WTC11 (cell line): Measurements from ENCODE around the gene CNDP2. TPM values are rescaled to one million over a fixed set of nuclear protein-coding genes. Genes with fewer than 3 reads are reported as not detected.

ENCODE experiments used
- CREB1 ChIP-seq: sonication (generic); formaldehyde crosslinking; IDR thresholded peaks from 2 replicates; pipeline ENCODE4 v1.8.0; 2023; ENCODE audit warnings: mild to moderate bottlenecking, missing genetic modification reagents
- E2F1 ChIP-seq: sonication (generic); formaldehyde crosslinking; IDR thresholded peaks from 2 replicates; pipeline ENCODE4 v1.8.0; 2022; ENCODE audit warnings: mild to moderate bottlenecking, missing genetic modification reagents
- FOXJ3 ChIP-seq: sonication (generic); formaldehyde crosslinking; IDR thresholded peaks from 2 replicates; pipeline ENCODE4 v1.9.0; 2021; ENCODE audit warnings: missing genetic modification reagents, mild to moderate bottlenecking, borderline replicate concordance
- FOXK1 ChIP-seq: sonication (generic); formaldehyde crosslinking; IDR thresholded peaks from 2 replicates; pipeline ENCODE4 v1.8.0; 2022; ENCODE audit warnings: mild to moderate bottlenecking, moderate library complexity, missing genetic modification reagents
- GABPB1 ChIP-seq: sonication (generic); formaldehyde crosslinking; IDR thresholded peaks from 2 replicates; pipeline ENCODE4 v1.8.1; 2023; ENCODE audit warnings: mild to moderate bottlenecking, missing genetic modification reagents
- GRHL2 ChIP-seq: fragments of 250-450 bp; sonication (Bioruptor Pico); IDR thresholded peaks from 2 replicates; pipeline ENCODE4 v1.8.0; 2022; ENCODE audit warnings: mild to moderate bottlenecking, moderate library complexity; ENCODE audit not compliant: insufficient replicate concordance, severe bottlenecking
- HMGA2 ChIP-seq: fragments of 250-450 bp; sonication (Bioruptor Pico); IDR thresholded peaks from 2 replicates; pipeline ENCODE4 v1.4.0; 2021; ENCODE audit warnings: mild to moderate bottlenecking, moderate library complexity
- HMGXB4 ChIP-seq: sonication (generic); formaldehyde crosslinking; IDR thresholded peaks from 2 replicates; pipeline ENCODE4 v1.8.1; 2023; ENCODE audit warnings: mild to moderate bottlenecking, moderate library complexity, missing genetic modification reagents
- JUN ChIP-seq: sonication (generic); formaldehyde crosslinking; IDR thresholded peaks from 2 replicates; pipeline ENCODE4 v1.8.0; 2023; ENCODE audit warnings: mild to moderate bottlenecking, missing genetic modification reagents
- NFYB ChIP-seq: sonication (generic); formaldehyde crosslinking; conservative IDR thresholded peaks from 2 replicates; pipeline ENCODE4 v1.8.0; 2022; ENCODE audit warnings: low read depth, missing genetic modification reagents
- OVOL2 ChIP-seq: fragments of 250-450 bp; sonication (Bioruptor Pico); IDR thresholded peaks from 2 replicates; pipeline ENCODE4 v1.9.0; 2021; ENCODE audit warnings: mild to moderate bottlenecking, borderline replicate concordance
- PRRX2 ChIP-seq: fragments of 250-450 bp; sonication (Bioruptor Pico); IDR thresholded peaks from 2 replicates; pipeline ENCODE4 v1.8.0; 2021; ENCODE audit warnings: mild to moderate bottlenecking
- SP1 ChIP-seq: sonication (generic); formaldehyde crosslinking; conservative IDR thresholded peaks from 2 replicates; pipeline ENCODE4 v1.8.1; 2022; ENCODE audit warnings: missing genetic modification reagents
- USF1 ChIP-seq: sonication (generic); formaldehyde crosslinking; IDR thresholded peaks from 2 replicates; pipeline ENCODE4 v1.8.0; 2022; ENCODE audit warnings: mild to moderate bottlenecking, missing genetic modification reagents
- ZNF138 ChIP-seq: sonication (generic); formaldehyde crosslinking; conservative IDR thresholded peaks from 2 replicates; pipeline ENCODE4 v1.8.1; 2022; ENCODE audit warnings: mild to moderate bottlenecking, moderate library complexity, missing genetic modification reagents
- ZNF425 ChIP-seq: fragments of 250-450 bp; sonication (Bioruptor Pico); conservative IDR thresholded peaks from 2 replicates; pipeline ENCODE4 v1.9.0; 2021; ENCODE audit warnings: mild to moderate bottlenecking
- ZNF532 ChIP-seq: fragments of 250-450 bp; sonication (Bioruptor Pico); IDR thresholded peaks from 2 replicates; pipeline ENCODE4 v1.9.0; 2021; ENCODE audit warnings: mild to moderate bottlenecking, borderline replicate concordance
- total RNA-seq: library from RNA; stranded (reverse); gene quantifications from 3 replicates; pipeline ENCODE4 v1.2.3, GENCODE V29; 2021
- TF ChIP-seq, protein P1 (sequence below): sonication (generic); formaldehyde crosslinking; IDR thresholded peaks from 2 replicates; pipeline ENCODE4 v1.8.1; 2023; ENCODE audit warnings: mild to moderate bottlenecking, missing genetic modification reagents, borderline replicate concordance
- TF ChIP-seq, protein P2 (sequence below): sonication (generic); formaldehyde crosslinking; IDR thresholded peaks from 2 replicates; pipeline ENCODE4 v1.8.1; 2022; ENCODE audit warnings: mild to moderate bottlenecking, moderate library complexity, missing genetic modification reagents
- TF ChIP-seq, protein P3 (sequence below): sonication (generic); formaldehyde crosslinking; conservative IDR thresholded peaks from 2 replicates; pipeline ENCODE4 v1.8.1; 2023; ENCODE audit warnings: mild to moderate bottlenecking, low read depth, missing genetic modification reagents, moderate library complexity

CNDP2 gene
- total RNA-seq, 1 experiment from 2014 or later, result 248 TPM

GRCh38 chr18:74496508-74497323 lies 553 bp downstream of the CNDP2 start (continued):
- TF ChIP-seq, protein P1, sequence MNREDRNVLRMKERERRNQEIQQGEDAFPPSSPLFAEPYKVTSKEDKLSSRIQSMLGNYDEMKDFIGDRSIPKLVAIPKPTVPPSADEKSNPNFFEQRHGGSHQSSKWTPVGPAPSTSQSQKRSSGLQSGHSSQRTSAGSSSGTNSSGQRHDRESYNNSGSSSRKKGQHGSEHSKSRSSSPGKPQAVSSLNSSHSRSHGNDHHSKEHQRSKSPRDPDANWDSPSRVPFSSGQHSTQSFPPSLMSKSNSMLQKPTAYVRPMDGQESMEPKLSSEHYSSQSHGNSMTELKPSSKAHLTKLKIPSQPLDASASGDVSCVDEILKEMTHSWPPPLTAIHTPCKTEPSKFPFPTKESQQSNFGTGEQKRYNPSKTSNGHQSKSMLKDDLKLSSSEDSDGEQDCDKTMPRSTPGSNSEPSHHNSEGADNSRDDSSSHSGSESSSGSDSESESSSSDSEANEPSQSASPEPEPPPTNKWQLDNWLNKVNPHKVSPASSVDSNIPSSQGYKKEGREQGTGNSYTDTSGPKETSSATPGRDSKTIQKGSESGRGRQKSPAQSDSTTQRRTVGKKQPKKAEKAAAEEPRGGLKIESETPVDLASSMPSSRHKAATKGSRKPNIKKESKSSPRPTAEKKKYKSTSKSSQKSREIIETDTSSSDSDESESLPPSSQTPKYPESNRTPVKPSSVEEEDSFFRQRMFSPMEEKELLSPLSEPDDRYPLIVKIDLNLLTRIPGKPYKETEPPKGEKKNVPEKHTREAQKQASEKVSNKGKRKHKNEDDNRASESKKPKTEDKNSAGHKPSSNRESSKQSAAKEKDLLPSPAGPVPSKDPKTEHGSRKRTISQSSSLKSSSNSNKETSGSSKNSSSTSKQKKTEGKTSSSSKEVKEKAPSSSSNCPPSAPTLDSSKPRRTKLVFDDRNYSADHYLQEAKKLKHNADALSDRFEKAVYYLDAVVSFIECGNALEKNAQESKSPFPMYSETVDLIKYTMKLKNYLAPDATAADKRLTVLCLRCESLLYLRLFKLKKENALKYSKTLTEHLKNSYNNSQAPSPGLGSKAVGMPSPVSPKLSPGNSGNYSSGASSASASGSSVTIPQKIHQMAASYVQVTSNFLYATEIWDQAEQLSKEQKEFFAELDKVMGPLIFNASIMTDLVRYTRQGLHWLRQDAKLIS, result no peak
- TF ChIP-seq, protein P2, sequence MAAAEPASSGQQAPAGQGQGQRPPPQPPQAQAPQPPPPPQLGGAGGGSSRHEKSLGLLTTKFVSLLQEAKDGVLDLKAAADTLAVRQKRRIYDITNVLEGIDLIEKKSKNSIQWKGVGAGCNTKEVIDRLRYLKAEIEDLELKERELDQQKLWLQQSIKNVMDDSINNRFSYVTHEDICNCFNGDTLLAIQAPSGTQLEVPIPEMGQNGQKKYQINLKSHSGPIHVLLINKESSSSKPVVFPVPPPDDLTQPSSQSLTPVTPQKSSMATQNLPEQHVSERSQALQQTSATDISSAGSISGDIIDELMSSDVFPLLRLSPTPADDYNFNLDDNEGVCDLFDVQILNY, result 0 out of 2 replicates have a peak, but pooled peaks have one; percentile 9
- TF ChIP-seq CREB1 (CRISPR knock-in tag) (no peak), GABPB1 (CRISPR knock-in tag) (no peak), JUN (peak; percentile 72; the same call in 1 of the 2 replicates), ZNF425 (CRISPR knock-in tag) (no peak), ZNF532 (CRISPR knock-in tag) (no peak), NFYB (CRISPR knock-in tag) (no peak), USF1 (no peak), E2F1 (CRISPR knock-in tag) (no peak), FOXJ3 (CRISPR knock-in tag) (no peak), ZNF138 (CRISPR knock-in tag) (no peak; the same call in 1 of the 2 replicates), PRRX2 (CRISPR knock-in tag) (no peak), HMGXB4 (no peak), GRHL2 (CRISPR knock-in tag) (no peak), OVOL2 (CRISPR knock-in tag) (no peak), HMGA2 (CRISPR knock-in tag) (no peak), SP1 (no peak), FOXK1 (CRISPR knock-in tag) (no peak)
- TF ChIP-seq, protein P3, sequence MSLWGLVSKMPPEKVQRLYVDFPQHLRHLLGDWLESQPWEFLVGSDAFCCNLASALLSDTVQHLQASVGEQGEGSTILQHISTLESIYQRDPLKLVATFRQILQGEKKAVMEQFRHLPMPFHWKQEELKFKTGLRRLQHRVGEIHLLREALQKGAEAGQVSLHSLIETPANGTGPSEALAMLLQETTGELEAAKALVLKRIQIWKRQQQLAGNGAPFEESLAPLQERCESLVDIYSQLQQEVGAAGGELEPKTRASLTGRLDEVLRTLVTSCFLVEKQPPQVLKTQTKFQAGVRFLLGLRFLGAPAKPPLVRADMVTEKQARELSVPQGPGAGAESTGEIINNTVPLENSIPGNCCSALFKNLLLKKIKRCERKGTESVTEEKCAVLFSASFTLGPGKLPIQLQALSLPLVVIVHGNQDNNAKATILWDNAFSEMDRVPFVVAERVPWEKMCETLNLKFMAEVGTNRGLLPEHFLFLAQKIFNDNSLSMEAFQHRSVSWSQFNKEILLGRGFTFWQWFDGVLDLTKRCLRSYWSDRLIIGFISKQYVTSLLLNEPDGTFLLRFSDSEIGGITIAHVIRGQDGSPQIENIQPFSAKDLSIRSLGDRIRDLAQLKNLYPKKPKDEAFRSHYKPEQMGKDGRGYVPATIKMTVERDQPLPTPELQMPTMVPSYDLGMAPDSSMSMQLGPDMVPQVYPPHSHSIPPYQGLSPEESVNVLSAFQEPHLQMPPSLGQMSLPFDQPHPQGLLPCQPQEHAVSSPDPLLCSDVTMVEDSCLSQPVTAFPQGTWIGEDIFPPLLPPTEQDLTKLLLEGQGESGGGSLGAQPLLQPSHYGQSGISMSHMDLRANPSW (CRISPR knock-in tag), result no peak
